Measurements from ENCODE around the gene CFAP92.

- TF ChIP-seq EZH2 (IDR thresholded peaks at IDR 0.05; ENCODE audit: borderline replicate concordance, low read length) = no peak
- no peak for TF ChIP-seq CTCF (IDR thresholded peaks at IDR 0.05; ENCODE audit: low read length)
Observed at GRCh38 chr3:129018751-129019150, 24.9 kb upstream of the CFAP92 start.

All from OCI-LY1 (cell line).